Stimulated activated naive CD4-positive, alpha-beta T cell (primary cell): ENCODE results near the gene ALKBH1.
A peak's percentile ranks its signal among the peaks of the same experiment; 100 is the strongest.
"Not testable (repeated sequence)": the region's sequence is repeated elsewhere in the genome, so short reads cannot be mapped to it uniquely, and the experiment has no call there.

Experiments
- DNase-seq, 6 experiments: peaks; one replicate each; lab custom pipeline; 2025; lab: John Stamatoyannopoulos, UW

ALKBH1 gene

DNA sequence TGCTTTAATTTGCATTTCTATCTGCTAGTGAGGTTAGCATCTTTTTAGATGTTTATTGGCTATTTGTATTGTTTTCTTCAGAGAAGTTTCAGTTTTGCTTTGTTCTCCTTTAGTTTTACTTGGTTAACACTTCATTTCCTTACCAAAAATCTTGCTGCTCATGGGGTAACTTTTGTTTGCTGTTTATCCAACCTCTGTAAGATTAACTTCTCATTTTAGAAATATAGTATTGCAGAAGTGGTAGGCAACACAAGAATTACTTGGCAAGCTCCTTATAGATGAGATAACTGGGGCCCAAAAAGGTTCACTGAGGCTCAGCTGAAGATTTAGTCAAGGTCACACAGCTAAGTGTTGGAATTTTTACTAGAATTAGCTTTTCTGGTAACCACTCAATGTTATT is 40.5 kb downstream of the ALKBH1 start:
- no peak for DNase-seq

DNA sequence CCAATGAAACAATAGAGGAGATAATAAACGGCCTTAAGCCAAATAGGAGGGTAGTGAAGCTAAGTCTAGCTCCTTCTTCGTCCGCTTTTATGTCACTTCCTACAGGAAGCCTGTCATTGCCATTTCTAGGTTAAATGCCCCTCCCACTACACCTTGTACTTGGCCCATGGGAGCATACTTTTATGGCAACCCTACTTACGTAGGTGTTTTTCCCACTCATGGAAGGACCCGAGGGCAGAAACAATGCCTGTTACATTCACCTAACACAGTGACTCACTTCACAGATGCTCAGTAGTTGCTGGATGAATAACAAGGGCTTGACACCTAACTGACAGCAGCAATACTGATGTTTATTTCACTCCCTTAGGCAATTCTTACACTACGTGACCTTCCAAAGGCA is 44.5 kb downstream of the ALKBH1 start:
- no peak for DNase-seq

DNA sequence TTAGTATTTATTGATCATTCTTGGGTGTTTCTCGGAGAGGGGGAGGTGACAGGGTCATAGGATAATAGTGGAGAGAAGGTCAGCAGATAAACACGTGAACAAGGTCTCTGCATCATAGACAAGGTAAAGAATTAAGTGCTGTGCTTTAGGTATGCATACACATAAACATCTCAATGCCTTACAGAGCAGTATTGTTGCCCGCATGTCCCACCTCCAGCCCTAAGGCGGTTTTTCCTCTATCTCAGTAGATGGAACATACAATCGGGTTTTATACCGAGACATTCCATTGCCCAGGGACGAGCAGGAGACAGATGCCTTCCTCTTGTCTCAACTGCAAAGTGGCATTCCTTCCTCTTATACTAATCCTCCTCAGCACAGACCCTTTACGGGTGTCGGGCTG is 46.3 kb downstream of the ALKBH1 start:
- not testable (repeated sequence) for DNase-seq

DNA sequence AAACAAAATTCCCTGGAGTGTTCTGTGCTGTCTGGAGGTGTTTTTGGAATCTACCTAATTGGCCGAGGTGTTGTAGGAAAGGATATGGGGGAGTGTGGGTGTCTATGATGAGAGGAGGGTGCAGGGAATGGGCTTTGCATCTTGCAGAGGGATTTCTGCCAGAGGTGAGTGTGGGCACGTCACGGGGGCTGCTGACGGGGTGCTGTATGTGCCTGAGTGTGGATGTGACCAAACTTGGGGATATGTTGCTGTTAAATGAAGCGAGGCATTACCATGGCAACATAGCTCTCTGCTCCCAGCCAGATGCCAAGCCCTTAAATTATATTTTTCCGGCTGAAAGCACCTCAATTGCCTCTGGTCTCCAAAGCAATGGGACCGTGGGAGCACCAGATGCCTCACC is 47.1 kb downstream of the ALKBH1 start:
- DNase-seq, result no peak

DNA sequence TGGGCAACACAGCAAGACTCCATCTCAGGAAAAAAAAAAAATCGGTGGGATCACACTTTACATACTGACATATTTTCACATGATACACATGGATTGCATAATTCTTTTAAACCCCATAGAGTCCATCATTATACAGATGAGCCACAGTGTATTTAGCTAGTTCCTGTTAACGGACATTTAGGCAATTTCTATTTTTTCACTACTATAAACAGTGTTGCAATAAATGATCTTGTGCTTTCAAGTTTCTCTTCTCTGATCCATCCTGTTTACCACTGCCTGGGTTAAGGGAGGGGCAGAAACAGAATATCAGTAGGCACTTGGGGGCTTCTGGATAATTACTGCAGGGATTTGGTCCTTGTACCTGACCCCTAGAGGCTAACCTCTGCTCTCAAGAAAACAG is 48.0 kb downstream of the ALKBH1 start:
- DNase-seq, result no peak

DNA sequence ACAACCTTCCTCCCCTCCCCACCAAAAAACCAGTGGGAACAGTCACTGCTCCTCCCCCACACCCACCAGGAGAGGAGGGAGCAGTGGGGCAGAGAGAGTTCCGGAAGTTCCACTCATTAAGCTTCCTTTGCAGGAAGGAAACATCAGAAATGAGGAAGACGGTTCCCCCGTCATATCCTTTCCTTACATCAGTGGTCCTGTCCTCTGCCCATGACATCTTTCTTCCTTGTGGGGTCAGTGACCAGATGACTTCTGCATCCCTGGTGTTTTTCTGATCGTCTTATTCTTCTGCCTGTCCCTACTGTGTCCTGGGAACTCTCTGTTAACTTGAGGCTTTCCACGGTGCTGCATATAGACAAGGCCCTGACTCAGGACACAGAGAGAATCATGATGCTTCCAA is 50.5 kb downstream of the ALKBH1 start:
- no peak for DNase-seq

DNA sequence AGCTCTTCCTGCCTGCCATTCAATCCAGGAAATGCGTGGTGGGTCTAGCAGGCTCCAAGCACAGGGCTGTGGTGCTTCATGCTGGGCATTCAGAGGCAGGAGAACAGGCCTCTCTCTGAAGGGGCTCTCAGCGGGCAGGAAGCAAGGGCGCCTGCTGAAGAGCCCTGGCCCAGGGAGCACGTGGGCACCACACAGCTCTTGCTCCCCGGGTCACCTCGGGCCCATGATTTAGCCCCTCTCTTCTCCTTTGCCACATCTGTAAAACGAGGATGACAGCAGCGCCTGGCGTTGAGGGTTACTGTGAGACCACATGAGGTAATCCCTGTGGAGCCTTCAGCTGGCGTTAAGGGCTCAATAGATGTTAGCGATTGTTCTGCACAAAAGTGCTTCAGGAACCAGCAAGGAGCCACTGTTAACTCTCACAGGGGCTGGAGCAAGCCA is 53.8 kb downstream of the ALKBH1 start:
- no peak for DNase-seq

DNA sequence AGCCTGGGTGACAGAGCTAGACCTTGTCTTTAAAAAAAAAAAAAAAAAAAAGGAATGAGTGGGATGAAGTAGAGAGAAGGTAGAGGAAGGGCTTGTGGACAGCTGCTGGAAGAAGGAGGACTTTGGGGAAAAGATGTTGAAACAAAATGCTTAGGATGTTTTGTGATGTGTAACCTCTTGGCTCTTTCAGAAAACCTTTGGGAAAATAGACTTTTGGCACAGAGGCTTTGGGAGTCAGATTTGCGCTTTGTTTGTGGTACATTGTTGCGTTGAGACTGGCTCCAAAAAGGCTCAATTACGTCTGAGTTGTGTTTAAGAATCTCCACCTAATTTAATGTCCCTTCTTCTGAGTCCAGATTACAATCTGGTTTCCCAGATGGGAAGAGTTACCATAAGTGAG is 58.5 kb downstream of the ALKBH1 start:
- no peak for DNase-seq

DNA sequence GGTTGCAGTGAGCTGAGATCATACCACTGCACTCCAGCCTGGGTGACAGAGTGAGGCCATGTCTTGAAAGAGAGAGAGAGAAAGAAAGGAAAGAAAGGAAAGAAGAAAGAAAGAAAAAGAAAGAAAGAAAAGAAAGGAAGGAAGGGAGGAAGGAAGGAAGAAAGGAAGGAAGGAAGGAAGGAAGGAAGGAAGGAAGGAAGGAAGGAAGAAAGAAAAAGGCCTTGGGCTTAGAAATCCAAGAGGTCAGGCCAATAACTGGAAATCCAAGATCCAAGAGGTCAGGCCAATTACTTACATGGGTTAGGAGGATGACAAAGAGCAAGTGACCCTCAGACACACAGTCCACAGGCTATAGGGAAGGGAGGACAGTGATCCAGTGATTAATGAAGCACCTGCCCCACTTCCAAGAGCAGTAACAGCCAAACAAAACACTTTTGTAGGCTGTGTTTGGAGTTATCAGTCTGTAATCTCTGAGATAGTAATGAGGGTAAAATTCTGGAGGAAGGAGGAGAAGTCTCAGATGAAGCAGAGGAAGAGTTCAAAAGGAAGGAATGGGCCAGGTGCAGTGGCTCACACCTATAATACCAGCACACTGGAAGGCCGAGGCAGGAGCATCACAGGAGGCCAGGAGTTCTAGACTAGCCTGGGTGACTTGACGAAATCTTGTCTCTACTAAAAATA is 59.2 kb downstream of the ALKBH1 start:
- DNase-seq, result no peak

DNA sequence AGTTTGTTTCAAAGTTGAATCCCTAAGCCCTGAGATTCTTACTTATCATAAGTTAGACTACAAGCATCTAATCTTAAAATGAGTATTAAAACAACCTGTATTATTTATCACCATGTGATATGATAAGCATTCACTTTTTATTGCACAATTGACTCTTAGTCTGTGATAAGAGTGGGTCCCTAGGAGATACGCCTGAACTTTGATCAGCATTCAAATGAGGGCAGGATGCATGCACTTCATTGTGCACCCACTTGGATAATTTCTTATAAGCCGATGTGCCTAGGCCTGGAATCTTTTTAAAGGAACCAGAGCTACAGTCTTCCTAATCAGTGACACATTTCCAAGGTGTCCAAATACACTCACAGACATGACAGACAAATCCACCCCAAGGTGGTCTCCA is 60.0 kb downstream of the ALKBH1 start:
- DNase-seq, result no peak

DNA sequence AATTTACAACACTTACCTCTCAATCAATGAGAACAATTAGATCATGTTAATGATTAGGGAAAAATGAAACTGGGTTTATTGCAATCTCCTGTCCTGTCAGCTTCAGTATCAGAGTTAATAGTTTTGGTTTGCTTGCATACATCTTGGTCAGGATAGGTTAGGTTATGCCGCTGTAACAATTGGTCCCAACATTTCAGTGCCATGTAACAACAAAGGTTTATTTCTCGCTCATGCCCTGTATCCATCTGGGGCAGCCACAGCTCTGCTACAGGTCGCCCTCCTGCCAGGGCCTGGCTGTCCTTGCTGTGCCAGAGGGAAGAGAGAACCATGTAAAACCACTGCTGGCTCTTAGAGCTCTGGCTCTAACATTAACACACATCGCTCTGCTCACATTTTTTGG is 60.9 kb downstream of the ALKBH1 start:
- no peak for DNase-seq

DNA sequence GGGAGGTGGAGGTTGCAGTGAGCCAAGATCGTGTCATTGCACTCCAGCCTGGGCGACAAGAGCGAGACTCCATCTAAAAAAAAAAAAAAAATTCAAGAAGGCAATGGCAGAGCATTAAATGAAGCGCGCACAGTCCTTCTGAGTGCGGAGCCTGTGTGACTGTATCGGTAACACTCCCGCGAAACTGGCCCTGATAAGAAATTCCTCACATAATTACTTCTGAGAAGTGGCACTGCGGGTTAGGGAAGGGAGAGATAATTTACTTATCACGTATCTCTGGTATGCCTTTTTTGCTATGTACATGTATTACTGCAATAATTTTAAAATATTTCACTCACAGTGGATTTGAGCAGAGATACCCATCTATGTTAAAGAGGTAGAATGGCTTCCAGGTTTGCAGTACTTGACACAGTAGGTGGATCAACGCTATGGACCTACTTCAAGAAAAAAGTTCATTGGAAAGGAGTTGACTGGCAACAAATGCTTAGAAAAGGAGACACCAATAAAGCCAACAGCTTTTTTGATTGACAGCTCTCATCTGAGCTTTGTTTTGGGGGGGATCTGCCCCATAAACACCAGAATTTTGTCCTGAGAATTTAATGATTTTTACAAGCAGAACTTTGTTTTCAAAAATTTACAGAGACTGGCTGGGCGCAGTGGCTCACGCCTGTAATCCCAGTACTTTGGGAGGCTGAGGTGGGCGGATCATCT is 62.1 kb downstream of the ALKBH1 start:
- DNase-seq, result no peak

DNA sequence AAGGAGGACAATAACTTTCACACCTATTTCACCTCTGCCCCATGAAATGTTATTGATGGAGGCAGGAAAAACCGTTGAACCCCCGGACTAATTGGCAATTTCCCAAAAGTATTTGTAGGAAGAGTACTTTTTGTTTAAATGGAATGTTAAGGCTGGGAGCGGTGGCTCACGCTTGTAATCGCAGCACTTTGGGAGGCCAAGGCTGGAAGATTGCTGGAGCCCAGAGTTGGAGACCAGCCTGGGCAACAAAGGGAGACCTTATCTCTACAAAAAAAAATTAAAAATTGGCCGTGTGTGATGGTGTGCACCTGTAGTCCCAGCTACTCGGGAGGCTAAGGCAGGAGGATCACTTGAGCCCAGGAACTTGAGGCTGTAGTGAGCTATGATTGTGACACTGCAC is 65.4 kb downstream of the ALKBH1 start:
- no peak for DNase-seq

DNA sequence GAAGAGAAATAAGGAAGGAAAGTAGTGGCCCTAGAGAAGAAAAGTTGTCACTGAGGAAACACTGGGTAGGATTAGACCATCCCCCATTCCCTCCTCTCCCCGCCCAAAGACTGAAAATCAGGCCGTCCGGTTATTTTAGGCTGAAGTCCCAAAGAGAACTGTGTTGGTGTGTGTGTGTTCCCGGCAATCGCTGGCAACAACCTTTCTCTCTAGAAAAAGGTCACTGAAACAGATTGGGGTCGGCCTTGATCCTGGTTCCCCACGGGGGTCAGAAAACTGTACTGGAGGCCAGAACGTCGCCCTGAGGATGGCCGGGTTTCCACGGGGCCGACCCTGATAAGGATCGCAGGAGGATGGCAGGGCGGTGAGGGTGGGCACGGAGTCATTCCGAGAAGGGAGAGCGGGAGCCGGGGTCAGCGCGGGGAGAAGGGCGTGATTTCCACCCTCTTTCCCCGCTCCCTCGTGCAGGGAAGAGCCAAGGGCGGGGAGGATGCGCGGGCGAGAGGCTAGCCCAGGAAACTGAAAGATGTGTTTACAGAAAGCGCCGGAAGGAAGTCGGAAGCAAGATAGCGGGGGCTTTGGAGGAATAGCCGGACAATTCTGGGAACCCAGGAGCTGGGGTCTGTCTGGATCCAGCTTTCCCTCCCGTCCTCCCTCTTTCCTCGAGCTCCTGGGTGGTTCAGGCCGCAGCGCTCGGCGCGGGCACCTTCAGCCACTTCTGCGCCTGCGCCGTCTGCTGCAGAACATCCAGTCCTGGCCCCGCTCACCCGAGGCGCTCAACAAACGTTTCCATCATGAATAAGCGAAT is 66.1 kb downstream of the ALKBH1 start:
- DNase-seq, result peak; percentile 30 to 79 (median 54)

DNA sequence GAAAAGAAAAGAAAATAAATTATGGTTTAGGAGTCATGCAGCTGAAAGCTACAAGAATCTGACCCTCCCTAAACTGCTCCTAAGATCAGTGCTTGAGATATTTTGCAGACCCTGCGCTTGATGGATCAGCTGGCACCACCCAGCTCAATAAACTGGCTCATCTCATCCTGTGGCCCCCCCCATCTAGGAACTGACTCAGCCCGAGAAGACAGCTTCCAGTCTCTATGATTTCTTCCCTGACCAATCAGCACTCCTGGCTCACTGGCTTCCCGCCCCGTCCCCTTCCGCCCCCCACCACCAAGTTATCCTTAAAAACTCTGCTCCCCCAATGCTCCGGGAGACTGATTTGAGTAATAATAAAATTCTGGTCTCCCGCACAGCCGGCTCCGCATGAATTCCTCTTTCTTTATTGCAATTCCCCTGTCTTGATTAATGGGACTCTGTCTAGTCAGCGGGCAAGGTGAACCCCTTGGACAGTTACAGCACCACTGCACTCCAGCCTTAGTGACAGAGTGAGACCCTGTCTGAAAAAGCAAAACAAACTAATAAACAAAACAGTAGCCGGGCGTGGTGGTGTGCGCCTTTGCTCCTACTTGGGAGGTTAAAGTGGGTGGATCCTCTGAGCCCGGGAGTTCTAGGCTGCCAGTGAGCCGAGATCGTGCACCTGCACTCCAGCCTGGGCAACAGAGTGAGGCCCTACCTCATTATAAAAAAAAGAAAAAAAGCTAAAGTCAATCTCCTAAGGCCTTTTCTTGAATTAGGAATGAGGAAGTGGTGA is 66.9 kb downstream of the ALKBH1 start:
- DNase-seq, result no peak

DNA sequence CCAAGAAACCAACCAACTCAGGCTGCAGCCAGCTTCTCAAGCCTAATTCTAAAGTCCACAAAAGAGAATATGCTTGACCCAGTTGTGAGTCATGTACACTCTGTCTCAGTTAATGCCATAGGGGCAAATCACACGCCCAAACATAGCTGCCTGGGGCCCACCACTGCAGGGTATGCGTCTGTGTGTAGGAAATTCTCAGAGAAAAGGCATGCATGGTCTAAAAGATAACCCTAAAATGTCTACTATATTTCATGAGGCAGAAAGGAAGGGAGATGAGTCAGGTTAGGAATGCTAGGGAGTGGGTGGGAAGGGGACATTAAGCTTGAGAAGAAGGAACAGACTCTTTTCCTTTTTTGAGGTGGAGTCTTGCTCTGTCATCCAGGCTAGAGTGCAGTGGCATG is 69.1 kb downstream of the ALKBH1 start:
- no peak for DNase-seq

DNA sequence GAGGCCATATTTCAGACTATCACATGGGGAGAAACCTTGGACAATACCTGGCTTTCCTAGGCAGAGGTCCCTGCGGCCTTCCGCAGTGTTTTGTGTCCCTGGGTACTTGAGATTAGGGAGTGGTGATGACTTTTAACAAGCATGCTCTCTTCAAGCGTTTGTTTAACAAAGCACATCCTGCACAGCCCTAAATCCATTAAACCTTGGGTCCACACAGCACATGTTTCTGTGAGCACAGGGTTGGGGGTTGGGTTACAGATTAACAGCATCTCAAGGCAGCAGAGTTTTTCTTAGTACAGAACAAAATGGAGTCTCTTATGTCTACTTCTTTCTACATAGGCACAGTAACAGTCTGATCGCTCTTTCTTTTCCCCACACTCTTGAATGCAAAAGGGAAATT is 72.0 kb downstream of the ALKBH1 start:
- DNase-seq, result not testable (repeated sequence)

DNA sequence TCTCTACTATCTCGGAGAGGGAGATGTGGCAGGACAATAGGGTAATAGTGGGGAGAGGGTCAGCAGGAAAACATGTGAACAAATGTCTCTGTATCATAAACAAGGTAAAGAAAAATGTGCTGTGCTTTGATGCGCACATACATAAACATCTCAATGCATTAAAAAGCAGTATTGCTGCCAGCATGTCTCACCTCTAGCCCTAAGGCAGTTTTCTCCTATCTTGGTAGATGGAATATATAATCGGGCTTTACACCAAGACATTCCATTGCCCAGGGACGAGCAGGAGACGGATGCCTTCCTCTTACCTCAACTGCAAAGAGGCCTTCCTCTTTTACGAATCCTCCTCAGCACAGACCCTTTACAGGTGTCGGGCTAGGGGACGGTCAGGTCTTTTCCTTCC is 72.4 kb downstream of the ALKBH1 start:
- not testable (repeated sequence) for DNase-seq

DNA sequence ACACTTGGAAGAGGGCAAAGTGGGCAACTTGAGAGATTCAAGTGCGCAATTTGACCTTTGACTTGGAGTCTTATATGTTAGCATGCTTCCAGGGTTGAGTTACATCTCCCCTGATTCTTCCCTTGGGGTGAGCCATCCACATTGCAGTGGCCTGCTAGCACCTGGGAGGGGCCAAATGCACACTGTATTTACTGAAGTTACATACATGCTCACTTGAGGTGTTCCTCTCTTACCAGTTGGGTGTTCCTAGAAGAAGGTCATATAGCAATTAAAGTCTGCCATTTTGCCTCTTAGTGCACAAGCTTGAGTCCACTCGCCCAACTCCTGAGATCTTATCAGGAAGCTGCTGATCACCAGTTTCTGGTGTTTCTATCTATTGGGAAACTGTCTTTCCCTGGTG is 77.7 kb downstream of the ALKBH1 start:
- no peak for DNase-seq

DNA sequence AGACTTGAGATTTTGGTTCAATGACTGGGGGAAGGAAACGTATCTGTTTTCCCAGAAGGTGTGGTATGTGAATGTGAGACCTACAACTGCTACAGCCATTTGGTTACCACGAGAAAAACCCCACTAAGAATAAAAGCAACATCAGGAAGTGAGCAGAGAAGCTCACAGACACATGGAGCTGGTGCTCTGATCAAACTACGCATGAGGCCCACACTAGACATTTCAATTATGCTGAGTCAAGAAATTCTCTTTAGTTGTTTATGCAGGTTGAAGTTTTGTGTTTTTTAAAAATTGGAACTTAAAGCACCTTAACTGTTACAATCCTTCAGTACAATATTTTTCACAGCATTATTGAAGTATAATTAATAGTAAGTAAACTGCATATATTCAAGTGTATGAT is 82.5 kb downstream of the ALKBH1 start:
- DNase-seq, result no peak

DNA sequence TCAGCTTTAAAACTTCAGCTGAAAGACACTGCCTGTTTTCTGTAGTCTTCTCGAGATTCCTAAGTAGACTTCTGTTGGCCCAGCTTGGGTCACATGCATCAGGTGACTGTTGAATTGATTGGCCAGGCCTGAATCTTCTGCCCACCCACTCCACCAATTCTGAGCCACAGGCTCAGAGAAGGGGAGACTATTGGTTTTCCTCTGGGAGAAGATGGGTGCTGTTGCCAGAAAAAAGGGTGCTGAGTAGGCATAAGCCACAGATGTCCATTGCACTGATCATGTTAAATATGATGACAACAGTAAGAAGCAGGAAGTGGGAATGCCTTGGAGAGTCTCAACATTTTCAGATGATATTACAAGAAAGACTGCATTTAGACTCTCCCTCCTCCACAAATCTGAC is 84.6 kb downstream of the ALKBH1 start:
- no peak for DNase-seq
